C4-2B (cell line): ENCODE data around the gene DGKD.

Experiments used
- ZFX ChIP-seq: fragments of 450-650 bp; IDR thresholded peaks from 2 replicates; pipeline ENCODE4 v1.6.1; 2017
- TF ChIP-seq, protein P1 (sequence below): fragments of 450-650 bp; conservative IDR thresholded peaks from 2 replicates; pipeline ENCODE4 v1.5.1; 2017; ENCODE audit warnings: mild to moderate bottlenecking

DNA sequence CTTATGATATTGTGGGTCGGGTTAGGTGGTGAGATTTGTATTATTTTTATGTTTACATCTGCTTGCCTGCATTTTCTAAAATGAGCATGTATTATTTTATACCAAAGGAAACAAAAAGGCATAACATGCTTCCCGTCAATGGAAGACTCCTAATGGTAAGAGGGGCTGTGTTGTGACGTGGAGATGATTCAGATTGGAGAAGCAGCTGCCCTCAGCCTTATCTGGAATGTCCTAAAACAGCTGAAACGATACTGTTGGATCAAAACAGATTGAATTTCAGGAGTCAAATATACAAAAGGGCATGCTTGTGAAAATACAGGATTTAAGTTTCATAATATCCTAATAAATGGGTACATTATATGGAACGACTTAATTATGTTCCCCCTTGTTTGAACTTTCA lies 19.0 kb downstream of the DGKD start:
- TF ChIP-seq, protein P1, sequence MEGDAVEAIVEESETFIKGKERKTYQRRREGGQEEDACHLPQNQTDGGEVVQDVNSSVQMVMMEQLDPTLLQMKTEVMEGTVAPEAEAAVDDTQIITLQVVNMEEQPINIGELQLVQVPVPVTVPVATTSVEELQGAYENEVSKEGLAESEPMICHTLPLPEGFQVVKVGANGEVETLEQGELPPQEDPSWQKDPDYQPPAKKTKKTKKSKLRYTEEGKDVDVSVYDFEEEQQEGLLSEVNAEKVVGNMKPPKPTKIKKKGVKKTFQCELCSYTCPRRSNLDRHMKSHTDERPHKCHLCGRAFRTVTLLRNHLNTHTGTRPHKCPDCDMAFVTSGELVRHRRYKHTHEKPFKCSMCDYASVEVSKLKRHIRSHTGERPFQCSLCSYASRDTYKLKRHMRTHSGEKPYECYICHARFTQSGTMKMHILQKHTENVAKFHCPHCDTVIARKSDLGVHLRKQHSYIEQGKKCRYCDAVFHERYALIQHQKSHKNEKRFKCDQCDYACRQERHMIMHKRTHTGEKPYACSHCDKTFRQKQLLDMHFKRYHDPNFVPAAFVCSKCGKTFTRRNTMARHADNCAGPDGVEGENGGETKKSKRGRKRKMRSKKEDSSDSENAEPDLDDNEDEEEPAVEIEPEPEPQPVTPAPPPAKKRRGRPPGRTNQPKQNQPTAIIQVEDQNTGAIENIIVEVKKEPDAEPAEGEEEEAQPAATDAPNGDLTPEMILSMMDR = no peak
- TF ChIP-seq ZFX = no peak
